ENCODE measurements around the gene PTGFRN.
A peak's percentile ranks its signal among the peaks of the same experiment; 100 is the strongest.

The PTGFRN gene

DNA sequence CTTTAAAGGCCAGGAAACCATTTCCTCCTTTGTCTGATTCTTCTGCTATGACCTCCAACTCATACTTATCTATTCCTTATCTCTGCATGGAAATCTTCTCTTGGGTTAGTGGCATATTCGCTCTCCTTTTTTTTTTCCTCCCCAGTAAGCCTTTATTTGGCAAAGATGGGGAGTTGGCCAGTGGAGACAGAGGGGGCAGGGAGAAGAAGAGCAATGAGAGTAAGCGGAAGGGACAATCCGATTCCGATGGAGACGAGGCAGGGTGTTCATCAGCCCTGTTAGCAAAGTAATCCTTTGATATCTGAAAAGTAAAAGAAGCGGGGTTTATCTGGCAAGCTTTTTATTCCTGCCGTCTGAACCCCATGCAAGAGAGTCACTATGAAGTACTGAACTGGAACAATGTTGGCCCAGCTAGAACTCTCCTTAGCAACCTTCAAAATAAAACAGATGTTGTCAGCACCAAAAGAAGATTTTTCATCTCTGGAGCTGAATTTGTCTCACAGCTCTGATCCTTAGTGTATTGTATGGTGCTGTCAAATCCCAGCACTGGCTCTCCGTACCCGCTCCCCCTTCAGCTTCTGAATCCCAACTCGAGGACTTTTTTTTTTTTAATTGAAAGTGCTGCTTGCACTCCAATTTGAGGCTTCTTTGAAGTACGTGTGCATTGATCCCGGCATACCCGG, 40.9 kb downstream of the PTGFRN start:
- peak overlapping the region in 2 of 3 experiments; percentile 71 to 83 for H3K27ac Mint-ChIP-seq
- TF ChIP-seq, protein P1, sequence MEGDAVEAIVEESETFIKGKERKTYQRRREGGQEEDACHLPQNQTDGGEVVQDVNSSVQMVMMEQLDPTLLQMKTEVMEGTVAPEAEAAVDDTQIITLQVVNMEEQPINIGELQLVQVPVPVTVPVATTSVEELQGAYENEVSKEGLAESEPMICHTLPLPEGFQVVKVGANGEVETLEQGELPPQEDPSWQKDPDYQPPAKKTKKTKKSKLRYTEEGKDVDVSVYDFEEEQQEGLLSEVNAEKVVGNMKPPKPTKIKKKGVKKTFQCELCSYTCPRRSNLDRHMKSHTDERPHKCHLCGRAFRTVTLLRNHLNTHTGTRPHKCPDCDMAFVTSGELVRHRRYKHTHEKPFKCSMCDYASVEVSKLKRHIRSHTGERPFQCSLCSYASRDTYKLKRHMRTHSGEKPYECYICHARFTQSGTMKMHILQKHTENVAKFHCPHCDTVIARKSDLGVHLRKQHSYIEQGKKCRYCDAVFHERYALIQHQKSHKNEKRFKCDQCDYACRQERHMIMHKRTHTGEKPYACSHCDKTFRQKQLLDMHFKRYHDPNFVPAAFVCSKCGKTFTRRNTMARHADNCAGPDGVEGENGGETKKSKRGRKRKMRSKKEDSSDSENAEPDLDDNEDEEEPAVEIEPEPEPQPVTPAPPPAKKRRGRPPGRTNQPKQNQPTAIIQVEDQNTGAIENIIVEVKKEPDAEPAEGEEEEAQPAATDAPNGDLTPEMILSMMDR (IDR thresholded peaks at IDR 0.05; ENCODE audit: unreplicated experiment in 3 of 3): no peak
- H3K27me3 Mint-ChIP-seq (ENCODE audit: low read depth): no peaks in the 10 kb centered on the region
- no peaks in the 10 kb centered on the region for H3K9me3 Mint-ChIP-seq
- H3K4me1 Mint-ChIP-seq: peaks cover 67% of the 10 kb centered on the region
- peaks cover 59% of the 10 kb centered on the region for H3K36me3 Mint-ChIP-seq (ENCODE audit: low read depth)
- H3K4me3 Mint-ChIP-seq: peak overlapping the region in 1 of 3 experiments; percentile 54

DNA sequence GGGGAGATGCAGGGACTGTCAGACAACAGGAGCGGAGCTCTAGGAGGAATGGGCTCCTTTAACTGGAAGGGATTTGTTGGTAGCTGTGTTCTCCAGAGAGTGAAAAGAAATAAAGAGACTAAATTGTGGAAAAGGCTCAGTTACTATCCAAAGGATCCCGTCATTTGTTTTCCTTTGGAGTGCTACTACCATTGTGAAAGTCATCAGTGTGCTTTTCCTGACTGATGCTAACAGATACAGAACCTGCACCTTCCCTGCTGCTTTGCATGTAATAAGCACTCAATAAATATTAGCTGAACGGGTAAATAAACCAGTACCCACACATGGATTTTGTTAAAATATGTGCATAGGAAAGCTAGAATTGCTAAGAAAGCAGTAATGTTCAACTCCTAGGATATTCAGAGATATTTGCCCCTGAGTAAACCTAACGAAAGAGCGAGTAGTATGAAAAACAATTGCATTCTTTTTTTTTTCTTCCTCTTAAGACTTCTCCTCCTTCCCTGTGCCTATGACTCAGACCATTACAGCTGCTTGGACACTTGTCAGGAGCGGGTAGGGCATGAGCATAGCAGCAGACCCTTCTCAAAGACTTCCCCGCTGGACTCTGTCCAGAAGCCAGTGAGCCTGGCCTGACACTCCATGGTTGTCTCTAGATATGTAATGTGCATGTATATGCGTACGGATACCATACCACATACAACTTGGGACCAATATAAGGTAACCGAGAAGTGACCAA, 41.7 kb downstream of the PTGFRN start:
- H3K27me3 Mint-ChIP-seq (ENCODE audit: low read depth): no peaks in the 10 kb centered on the region
- H3K27ac Mint-ChIP-seq: peak overlapping the region in 2 of 3 experiments; percentile 71 to 83
- H3K4me3 Mint-ChIP-seq: peak overlapping the region in 1 of 3 experiments; percentile 54
- H3K9me3 Mint-ChIP-seq: no peaks in the 10 kb centered on the region
- peaks cover 54% of the 10 kb centered on the region for H3K36me3 Mint-ChIP-seq (ENCODE audit: low read depth)
- TF ChIP-seq, protein P1 (IDR thresholded peaks at IDR 0.05; ENCODE audit: unreplicated experiment in 3 of 3): no peak
- peaks cover 65% of the 10 kb centered on the region for H3K4me1 Mint-ChIP-seq

DNA sequence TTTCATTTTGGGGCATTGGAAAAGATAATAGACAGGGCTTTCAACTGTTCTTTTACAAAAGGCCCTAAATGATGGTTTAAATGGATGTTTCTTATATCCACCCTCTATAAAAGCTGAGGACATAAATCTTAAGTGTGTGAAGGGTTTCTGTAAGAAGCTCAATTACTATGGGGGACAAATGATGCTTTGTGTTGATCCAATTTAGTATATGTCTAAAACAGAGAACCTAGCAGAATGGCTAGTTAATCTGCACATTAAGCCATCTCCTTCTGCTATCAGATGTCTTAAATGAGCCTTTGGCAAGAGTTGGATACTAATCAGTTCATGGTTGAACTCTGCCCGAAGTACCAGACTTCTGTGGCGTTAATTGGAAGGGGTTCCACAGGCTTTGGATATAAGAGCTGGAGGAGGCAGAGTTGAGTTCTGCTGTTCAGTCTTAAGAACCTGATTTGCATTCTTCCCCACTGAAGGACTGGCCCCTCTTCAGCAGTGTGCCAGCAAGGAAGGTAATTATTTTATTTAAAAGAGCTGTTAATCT, 43.1 kb downstream of the PTGFRN start:
- Mint-ChIP-seq H3K9me3 (no peaks in the 10 kb centered on the region), H3K27ac (peak overlapping the region in 1 of 3 experiments; percentile 83), H3K36me3 (ENCODE audit: low read depth) (peaks cover 48% of the 10 kb centered on the region), H3K4me3 (no peak overlapping the region), H3K27me3 (ENCODE audit: low read depth) (no peaks in the 10 kb centered on the region), H3K4me1 (peaks cover 52% of the 10 kb centered on the region)
- TF ChIP-seq, protein P1 (IDR thresholded peaks at IDR 0.05; ENCODE audit: unreplicated experiment in 3 of 3): no peak

DNA sequence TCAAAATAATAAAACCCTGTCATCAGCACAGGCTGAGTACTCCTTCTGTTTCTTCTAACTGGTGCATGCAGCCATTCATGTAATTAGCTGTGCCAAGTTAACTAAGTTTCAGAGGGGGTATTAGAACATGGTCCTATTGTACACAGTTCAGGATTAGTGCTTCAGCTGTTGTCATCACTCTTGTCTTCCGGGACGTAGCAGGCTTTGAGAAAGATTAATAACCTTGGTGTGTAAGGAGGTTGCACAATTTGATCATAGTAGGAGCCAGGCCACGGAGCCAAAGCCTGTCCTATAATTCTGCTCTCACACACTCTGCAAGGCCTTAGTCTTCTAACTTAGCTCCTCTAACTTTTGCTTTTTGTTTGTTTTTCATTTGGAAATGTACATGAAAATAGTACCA, 44.7 kb downstream of the PTGFRN start:
- H3K4me1 Mint-ChIP-seq: peaks cover 40% of the 10 kb centered on the region
- H3K36me3 Mint-ChIP-seq (ENCODE audit: low read depth): peaks cover 39% of the 10 kb centered on the region
- peak overlapping the region in 2 of 3 experiments; percentile 40 to 59 for H3K27ac Mint-ChIP-seq
- peak overlapping the region in 1 of 3 experiments; percentile 24 for H3K4me3 Mint-ChIP-seq
- H3K27me3 Mint-ChIP-seq (ENCODE audit: low read depth): no peaks in the 10 kb centered on the region
- TF ChIP-seq, protein P1 (IDR thresholded peaks at IDR 0.05; ENCODE audit: unreplicated experiment in 3 of 3): no peak
- H3K9me3 Mint-ChIP-seq: no peaks in the 10 kb centered on the region

DNA sequence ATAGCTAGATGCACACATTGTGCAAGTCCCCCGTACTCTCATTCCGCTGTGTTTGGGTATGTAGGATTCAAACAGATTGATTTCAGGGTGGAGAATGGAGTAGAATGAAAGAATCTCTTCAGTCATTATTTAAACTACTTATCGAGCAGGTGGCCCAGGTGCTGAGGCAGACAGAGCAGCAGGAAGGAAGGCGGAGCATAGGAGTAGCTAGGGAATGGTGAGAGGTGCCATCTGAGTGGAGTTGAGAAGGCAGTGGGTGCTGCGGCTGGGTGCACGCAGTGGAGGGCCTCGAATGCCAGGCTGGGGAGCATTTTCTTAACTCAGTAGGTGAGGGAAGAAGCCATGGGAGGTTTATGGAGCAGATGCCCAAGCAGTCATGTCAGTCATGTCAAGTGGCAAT, 46.7 kb downstream of the PTGFRN start:
- Mint-ChIP-seq H3K27me3 (ENCODE audit: low read depth) (no peaks in the 10 kb centered on the region), H3K4me3 (no peak overlapping the region), H3K9me3 (no peaks in the 10 kb centered on the region), H3K27ac (no peak overlapping the region), H3K4me1 (peaks cover 21% of the 10 kb centered on the region), H3K36me3 (ENCODE audit: low read depth) (peaks cover 22% of the 10 kb centered on the region)
- TF ChIP-seq, protein P1 (IDR thresholded peaks at IDR 0.05; ENCODE audit: unreplicated experiment in 3 of 3): no peak
